Transverse colon (tissue), 3 donors: ENCODE data around the gene MYH13.
"Not testable (repeated sequence)": the region's sequence is repeated elsewhere in the genome, so short reads cannot be mapped to it uniquely, and the experiment has no call there.

Source experiments
- CTCF ChIP-seq, 5 experiments: fragments of 200-600 bp in 3 of 5; fragments of 450-650 bp in 2 of 5; sonication (generic) in 3 of 5; IDR thresholded peaks; 1 replicate in 2 of 5; 2 replicates in 3 of 5; pipeline ENCODE4 v1.5.1; 2016 to 2017; ENCODE audit warnings: antibody characterized with exemption in 5 of 5, inconsistent platforms in 3 of 5, mild to moderate bottlenecking in 2 of 5, moderate library complexity in 1 of 5
- POLR2A ChIP-seq: fragments of 450-650 bp; IDR thresholded peaks from one replicate; pipeline ENCODE4 v1.6.1; 2016; ENCODE audit warnings: antibody characterized with exemption, mild to moderate bottlenecking, moderate library complexity

DNA sequence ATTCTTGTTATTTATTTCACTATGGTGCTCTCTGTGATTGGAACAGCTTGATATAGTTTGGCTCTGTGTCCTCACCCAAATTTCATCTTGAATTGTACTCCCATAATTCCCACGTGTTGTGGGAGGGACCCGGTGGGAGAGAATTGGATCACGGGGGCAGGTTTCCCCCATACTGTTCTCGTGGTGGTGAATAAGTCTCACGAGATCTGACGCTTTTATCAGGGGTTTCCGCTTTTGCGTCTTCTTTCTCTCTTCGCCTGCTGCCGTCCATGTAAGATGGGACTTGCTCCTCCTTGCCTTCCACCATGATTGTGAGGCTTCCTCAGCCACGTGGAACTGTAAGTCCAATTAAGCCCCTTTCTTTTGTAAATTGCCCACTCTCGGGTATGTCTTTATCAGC lies 81.2 kb downstream of the MYH13 start:
- not testable (repeated sequence) for TF ChIP-seq CTCF (IDR thresholded peaks at IDR 0.05); POLR2A
